WTC11 (cell line): ENCODE data around the gene TTC39A. TPM values are rescaled to one million over a fixed set of nuclear protein-coding genes. Genes with fewer than 3 reads are reported as not detected.

Experiments
- ATAC-seq: fragments of 200-7000 bp; cut with Tn5 transposase; 2 replicates; pipeline ENCODE4 v1.10.0; 2021; ENCODE audit warnings: mild to moderate bottlenecking, moderate library complexity
- CTCF ChIA-PET: fragments of 300-600 bp; sonication (Branson Sonifier 250); formaldehyde crosslinking; loops from one replicate; lab custom pipeline; 2021; ENCODE audit warnings: antibody characterized with exemption; lab: Charles Lee
- POLR2A ChIA-PET: fragments of 350-600 bp; sonication (Branson Sonifier 250); formaldehyde crosslinking; loops from one replicate; lab custom pipeline; 2021; ENCODE audit warnings: antibody characterized with exemption; lab: Charles Lee
- DNase-seq: peaks from one replicate; pipeline ENCODE4 v3.0.0; 2021; ENCODE audit warnings: low spot score
- H3K27ac Mint-ChIP-seq: 2 replicates; pipeline ENCODE4 v1.8.0; 2021; ENCODE audit warnings: mixed read lengths
- H3K27me3 Mint-ChIP-seq: 2 replicates; pipeline ENCODE4 v1.8.0; 2021; ENCODE audit warnings: low read depth, mild to moderate bottlenecking, moderate library complexity, mixed read lengths
- H3K36me3 Mint-ChIP-seq: 2 replicates; pipeline ENCODE4 v1.8.0; 2021; ENCODE audit warnings: mixed read lengths
- H3K4me1 Mint-ChIP-seq: 2 replicates; pipeline ENCODE4 v1.8.0; 2022; ENCODE audit warnings: mixed read lengths
- H3K4me3 Mint-ChIP-seq: 2 replicates; pipeline ENCODE4 v1.8.0; 2021; ENCODE audit warnings: mild to moderate bottlenecking, moderate library complexity, mixed read lengths
- H3K9me3 Mint-ChIP-seq: 2 replicates; pipeline ENCODE4 v1.8.0; 2021; ENCODE audit warnings: mixed read lengths
- NFYB ChIP-seq: sonication (generic); formaldehyde crosslinking; conservative IDR thresholded peaks from 2 replicates; pipeline ENCODE4 v1.8.0; 2022; ENCODE audit warnings: low read depth, missing genetic modification reagents
- total RNA-seq: library from RNA; stranded (reverse); gene quantifications from 3 replicates; pipeline ENCODE4 v1.2.3, GENCODE V29; 2021
- TF ChIP-seq, protein P1 (sequence below): fragments of 250-450 bp; sonication (Bioruptor Pico); IDR thresholded peaks from 2 replicates; pipeline ENCODE4 v1.9.0; 2021; ENCODE audit warnings: mild to moderate bottlenecking
- TF ChIP-seq, protein P2 (sequence below): sonication (generic); formaldehyde crosslinking; IDR thresholded peaks from 2 replicates; pipeline ENCODE4 v1.8.0; 2022; ENCODE audit warnings: mild to moderate bottlenecking, missing genetic modification reagents
- TF ChIP-seq, protein P3 (sequence below): sonication (generic); formaldehyde crosslinking; IDR thresholded peaks from 2 replicates; pipeline ENCODE4 v1.8.0; 2023; ENCODE audit warnings: missing genetic modification reagents, mild to moderate bottlenecking, borderline replicate concordance
- TF ChIP-seq, protein P4 (sequence below): fragments of 250-450 bp; sonication (Bioruptor Pico); IDR thresholded peaks from 2 replicates; pipeline ENCODE4 v1.9.0; 2021; ENCODE audit warnings: mild to moderate bottlenecking, borderline replicate concordance

Gene TTC39A
- total RNA-seq, 1 experiment from 2014 or later = 3.4 TPM

DNA sequence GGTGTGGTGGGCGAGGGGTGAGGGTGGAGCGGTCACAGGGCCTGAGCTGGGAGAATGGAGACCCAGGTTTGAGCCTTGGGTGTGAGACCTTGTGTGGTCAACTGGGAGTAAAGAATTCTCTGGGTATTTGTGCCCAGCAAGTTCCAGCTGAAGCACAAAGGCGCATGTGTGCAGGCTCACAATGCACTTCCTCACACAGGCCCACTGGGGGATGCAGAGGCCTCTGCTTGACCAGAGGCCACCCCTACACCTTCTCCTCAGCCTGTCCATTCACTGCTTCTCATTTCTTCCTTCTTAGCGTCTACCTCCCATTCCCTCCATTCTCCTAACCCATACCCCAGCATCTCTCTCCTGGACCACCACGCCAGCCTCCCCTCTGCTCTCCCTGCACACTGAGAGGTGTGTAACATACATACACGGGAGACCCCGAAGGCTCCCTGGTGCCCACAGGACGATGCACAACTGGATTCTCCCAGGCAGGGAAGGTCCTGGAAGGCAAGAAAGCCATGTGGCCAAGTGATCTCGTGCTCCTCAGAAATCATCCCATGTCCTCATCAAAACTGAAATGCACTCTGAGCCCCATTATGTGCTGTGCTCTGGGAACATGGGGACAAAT lies 12.3 kb upstream of the TTC39A start (continued):
- TF ChIP-seq, protein P1, sequence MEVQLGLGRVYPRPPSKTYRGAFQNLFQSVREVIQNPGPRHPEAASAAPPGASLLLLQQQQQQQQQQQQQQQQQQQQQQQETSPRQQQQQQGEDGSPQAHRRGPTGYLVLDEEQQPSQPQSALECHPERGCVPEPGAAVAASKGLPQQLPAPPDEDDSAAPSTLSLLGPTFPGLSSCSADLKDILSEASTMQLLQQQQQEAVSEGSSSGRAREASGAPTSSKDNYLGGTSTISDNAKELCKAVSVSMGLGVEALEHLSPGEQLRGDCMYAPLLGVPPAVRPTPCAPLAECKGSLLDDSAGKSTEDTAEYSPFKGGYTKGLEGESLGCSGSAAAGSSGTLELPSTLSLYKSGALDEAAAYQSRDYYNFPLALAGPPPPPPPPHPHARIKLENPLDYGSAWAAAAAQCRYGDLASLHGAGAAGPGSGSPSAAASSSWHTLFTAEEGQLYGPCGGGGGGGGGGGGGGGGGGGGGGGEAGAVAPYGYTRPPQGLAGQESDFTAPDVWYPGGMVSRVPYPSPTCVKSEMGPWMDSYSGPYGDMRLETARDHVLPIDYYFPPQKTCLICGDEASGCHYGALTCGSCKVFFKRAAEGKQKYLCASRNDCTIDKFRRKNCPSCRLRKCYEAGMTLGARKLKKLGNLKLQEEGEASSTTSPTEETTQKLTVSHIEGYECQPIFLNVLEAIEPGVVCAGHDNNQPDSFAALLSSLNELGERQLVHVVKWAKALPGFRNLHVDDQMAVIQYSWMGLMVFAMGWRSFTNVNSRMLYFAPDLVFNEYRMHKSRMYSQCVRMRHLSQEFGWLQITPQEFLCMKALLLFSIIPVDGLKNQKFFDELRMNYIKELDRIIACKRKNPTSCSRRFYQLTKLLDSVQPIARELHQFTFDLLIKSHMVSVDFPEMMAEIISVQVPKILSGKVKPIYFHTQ (CRISPR knock-in tag) = no peak

DNA sequence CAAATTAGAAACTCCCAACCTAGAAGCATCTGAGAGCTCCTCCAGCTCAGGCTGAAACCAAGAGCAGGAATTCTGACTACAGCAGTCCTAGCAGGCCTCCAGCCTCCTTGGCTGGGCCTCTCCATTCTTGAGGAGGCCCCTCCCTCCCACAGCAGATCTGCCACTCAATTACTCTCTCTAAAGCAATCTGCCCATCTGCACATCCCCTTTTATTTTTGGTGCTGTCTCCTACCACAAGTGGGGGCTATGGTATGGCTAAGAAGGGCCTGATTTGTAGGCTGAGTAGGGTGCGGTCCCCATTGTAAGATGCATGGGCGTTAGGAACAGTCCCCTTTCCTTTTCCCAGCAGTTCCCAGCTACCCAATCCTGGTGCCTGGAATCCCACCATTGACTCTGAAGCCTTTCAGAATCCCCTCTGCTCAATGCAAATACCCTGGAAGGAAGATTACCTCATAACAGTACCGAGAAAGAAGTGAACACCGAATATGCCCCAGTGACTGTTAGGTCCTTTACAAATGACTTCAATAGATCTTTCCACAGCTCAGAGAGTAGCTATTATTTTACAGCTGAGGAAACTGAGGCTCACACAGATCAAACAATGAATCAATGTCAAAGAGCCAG lies 11.6 kb upstream of the TTC39A start:
- ATAC-seq (peak; percentile 12), DNase-seq (no peak)
- Mint-ChIP-seq H3K4me1 (peaks cover 14% of the 10 kb centered on the region), H3K9me3 (no peaks in the 10 kb centered on the region)
- TF ChIP-seq, protein P2, sequence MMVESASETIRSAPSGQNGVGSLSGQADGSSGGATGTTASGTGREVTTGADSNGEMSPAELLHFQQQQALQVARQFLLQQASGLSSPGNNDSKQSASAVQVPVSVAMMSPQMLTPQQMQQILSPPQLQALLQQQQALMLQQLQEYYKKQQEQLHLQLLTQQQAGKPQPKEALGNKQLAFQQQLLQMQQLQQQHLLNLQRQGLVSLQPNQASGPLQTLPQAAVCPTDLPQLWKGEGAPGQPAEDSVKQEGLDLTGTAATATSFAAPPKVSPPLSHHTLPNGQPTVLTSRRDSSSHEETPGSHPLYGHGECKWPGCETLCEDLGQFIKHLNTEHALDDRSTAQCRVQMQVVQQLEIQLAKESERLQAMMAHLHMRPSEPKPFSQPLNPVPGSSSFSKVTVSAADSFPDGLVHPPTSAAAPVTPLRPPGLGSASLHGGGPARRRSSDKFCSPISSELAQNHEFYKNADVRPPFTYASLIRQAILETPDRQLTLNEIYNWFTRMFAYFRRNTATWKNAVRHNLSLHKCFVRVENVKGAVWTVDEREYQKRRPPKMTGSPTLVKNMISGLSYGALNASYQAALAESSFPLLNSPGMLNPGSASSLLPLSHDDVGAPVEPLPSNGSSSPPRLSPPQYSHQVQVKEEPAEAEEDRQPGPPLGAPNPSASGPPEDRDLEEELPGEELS (CRISPR knock-in tag) = no peak
- TF ChIP-seq, protein P3, sequence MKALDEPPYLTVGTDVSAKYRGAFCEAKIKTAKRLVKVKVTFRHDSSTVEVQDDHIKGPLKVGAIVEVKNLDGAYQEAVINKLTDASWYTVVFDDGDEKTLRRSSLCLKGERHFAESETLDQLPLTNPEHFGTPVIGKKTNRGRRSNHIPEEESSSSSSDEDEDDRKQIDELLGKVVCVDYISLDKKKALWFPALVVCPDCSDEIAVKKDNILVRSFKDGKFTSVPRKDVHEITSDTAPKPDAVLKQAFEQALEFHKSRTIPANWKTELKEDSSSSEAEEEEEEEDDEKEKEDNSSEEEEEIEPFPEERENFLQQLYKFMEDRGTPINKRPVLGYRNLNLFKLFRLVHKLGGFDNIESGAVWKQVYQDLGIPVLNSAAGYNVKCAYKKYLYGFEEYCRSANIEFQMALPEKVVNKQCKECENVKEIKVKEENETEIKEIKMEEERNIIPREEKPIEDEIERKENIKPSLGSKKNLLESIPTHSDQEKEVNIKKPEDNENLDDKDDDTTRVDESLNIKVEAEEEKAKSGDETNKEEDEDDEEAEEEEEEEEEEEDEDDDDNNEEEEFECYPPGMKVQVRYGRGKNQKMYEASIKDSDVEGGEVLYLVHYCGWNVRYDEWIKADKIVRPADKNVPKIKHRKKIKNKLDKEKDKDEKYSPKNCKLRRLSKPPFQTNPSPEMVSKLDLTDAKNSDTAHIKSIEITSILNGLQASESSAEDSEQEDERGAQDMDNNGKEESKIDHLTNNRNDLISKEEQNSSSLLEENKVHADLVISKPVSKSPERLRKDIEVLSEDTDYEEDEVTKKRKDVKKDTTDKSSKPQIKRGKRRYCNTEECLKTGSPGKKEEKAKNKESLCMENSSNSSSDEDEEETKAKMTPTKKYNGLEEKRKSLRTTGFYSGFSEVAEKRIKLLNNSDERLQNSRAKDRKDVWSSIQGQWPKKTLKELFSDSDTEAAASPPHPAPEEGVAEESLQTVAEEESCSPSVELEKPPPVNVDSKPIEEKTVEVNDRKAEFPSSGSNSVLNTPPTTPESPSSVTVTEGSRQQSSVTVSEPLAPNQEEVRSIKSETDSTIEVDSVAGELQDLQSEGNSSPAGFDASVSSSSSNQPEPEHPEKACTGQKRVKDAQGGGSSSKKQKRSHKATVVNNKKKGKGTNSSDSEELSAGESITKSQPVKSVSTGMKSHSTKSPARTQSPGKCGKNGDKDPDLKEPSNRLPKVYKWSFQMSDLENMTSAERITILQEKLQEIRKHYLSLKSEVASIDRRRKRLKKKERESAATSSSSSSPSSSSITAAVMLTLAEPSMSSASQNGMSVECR (CRISPR knock-in tag) = no peak
- TF ChIP-seq, all 79 proteins: peak for 0
- H3K27ac Mint-ChIP-seq = no peak overlapping the region
- peaks cover 22% of the 10 kb centered on the region for H3K27me3 Mint-ChIP-seq
- CTCF ChIA-PET = interaction anchor here (1.9 to 4.7 kb wide), 3 partner anchors 28 to 46 kb away, joined by 7 to 15 read pairs (median 7); no protein-coding TSS in a partner anchor
- POLR2A ChIA-PET = interaction anchor here (0.5 kb wide), 1 partner anchor 120 kb away, joined by 7 read pairs; no protein-coding TSS in a partner anchor
- no peak overlapping the region for H3K4me3 Mint-ChIP-seq
- no peaks in the 10 kb centered on the region for H3K36me3 Mint-ChIP-seq

DNA sequence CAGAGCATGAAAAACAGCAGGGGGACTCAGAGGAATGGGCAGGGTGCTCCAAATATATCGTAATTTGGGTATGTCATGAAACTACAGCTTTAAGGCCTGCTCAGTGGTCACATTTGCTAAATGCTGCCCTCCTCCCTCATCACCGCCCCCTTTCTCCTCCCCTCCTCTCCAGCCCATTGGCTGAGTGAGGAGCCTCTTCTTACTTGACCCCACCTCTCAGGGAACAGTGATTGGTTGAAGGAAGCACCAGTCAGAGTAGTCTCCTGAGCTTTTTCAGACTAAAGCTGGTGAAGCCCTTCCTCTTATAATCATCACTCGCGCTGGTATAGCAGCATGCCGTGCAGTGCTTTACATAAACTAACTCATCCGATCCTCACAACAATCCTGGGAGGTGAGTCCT lies 10.0 kb upstream of the TTC39A start:
- POLR2A ChIA-PET = no interaction called here
- CTCF ChIA-PET = interaction anchor here (1.0 to 2.3 kb wide), 3 partner anchors 27 to 148 kb away, joined by 3 to 7 read pairs (median 7); no protein-coding TSS in a partner anchor

More for the DNA sequence above, 10.0 kb upstream of the TTC39A start:
- ATAC-seq (peak; percentile 12; the same call in 1 of the 2 replicates), DNase-seq (no peak)
- Mint-ChIP-seq H3K9me3 (no peaks in the 10 kb centered on the region), H3K4me3 (no peak overlapping the region), H3K4me1 (peaks cover 14% of the 10 kb centered on the region), H3K36me3 (no peaks in the 10 kb centered on the region), H3K27me3 (peaks cover 22% of the 10 kb centered on the region), H3K27ac (no peak overlapping the region)
- TF ChIP-seq, protein P4, sequence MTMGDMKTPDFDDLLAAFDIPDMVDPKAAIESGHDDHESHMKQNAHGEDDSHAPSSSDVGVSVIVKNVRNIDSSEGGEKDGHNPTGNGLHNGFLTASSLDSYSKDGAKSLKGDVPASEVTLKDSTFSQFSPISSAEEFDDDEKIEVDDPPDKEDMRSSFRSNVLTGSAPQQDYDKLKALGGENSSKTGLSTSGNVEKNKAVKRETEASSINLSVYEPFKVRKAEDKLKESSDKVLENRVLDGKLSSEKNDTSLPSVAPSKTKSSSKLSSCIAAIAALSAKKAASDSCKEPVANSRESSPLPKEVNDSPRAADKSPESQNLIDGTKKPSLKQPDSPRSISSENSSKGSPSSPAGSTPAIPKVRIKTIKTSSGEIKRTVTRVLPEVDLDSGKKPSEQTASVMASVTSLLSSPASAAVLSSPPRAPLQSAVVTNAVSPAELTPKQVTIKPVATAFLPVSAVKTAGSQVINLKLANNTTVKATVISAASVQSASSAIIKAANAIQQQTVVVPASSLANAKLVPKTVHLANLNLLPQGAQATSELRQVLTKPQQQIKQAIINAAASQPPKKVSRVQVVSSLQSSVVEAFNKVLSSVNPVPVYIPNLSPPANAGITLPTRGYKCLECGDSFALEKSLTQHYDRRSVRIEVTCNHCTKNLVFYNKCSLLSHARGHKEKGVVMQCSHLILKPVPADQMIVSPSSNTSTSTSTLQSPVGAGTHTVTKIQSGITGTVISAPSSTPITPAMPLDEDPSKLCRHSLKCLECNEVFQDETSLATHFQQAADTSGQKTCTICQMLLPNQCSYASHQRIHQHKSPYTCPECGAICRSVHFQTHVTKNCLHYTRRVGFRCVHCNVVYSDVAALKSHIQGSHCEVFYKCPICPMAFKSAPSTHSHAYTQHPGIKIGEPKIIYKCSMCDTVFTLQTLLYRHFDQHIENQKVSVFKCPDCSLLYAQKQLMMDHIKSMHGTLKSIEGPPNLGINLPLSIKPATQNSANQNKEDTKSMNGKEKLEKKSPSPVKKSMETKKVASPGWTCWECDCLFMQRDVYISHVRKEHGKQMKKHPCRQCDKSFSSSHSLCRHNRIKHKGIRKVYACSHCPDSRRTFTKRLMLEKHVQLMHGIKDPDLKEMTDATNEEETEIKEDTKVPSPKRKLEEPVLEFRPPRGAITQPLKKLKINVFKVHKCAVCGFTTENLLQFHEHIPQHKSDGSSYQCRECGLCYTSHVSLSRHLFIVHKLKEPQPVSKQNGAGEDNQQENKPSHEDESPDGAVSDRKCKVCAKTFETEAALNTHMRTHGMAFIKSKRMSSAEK (CRISPR knock-in tag) = no peak
- TF ChIP-seq NFYB (CRISPR knock-in tag) = peak; percentile 28; the same call in 1 of the 2 replicates
